HepG2 (cell line): ENCODE results near the gene PDXDC1. TPM values are rescaled to one million over a fixed set of nuclear protein-coding genes. Genes with fewer than 3 reads are reported as not detected.
A peak's percentile ranks its signal among the peaks of the same experiment; 100 is the strongest.

Experiments used
- DMAP1 ChIP-seq: IDR thresholded peaks from 2 replicates; pipeline ENCODE4 v1.6.1; 2016
- ESRRA ChIP-seq: sonication (generic); formaldehyde crosslinking; IDR thresholded peaks from 2 replicates; pipeline ENCODE4 v1.5.1; 2020; ENCODE audit warnings: mild to moderate bottlenecking, low read depth, missing genetic modification reagents
- HIVEP1 ChIP-seq: sonication (generic); formaldehyde crosslinking; IDR thresholded peaks from 2 replicates; pipeline ENCODE4 v1.4.0; 2020; ENCODE audit warnings: mild to moderate bottlenecking, missing genetic modification reagents
- HNRNPL ChIP-seq: fragments of 200-400 bp; formaldehyde crosslinking; IDR thresholded peaks from 2 replicates; pipeline ENCODE4 v1.6.1; 2017; ENCODE audit warnings: mild to moderate bottlenecking, low read depth, low read length
- POGK ChIP-seq: sonication (generic); formaldehyde crosslinking; conservative IDR thresholded peaks from 2 replicates; pipeline ENCODE4 v1.8.0; 2022; ENCODE audit warnings: mild to moderate bottlenecking, moderate library complexity, missing genetic modification reagents
- REST ChIP-seq, 2 experiments: IDR thresholded peaks; 2 replicates each; pipeline ENCODE4 v1.6.1; 2011 to 2012; ENCODE audit warnings: low read length in 2 of 2, borderline replicate concordance in 1 of 2, low read depth in 1 of 2, mild to moderate bottlenecking in 1 of 2, moderate library complexity in 1 of 2
- SIX1 ChIP-seq: sonication (generic); formaldehyde crosslinking; IDR thresholded peaks from 2 replicates; pipeline ENCODE4 v1.4.0; 2020; ENCODE audit warnings: missing genetic modification reagents, borderline replicate concordance
- STAT6 ChIP-seq: sonication (generic); formaldehyde crosslinking; IDR thresholded peaks from 2 replicates; pipeline ENCODE4 v1.4.0; 2020; ENCODE audit warnings: missing genetic modification reagents, mild to moderate bottlenecking, borderline replicate concordance
- ZBTB21 ChIP-seq: sonication (generic); formaldehyde crosslinking; IDR thresholded peaks from 2 replicates; pipeline ENCODE4 v1.4.0; 2020; ENCODE audit warnings: missing genetic modification reagents
- ZFYVE20 ChIP-seq: sonication (generic); formaldehyde crosslinking; IDR thresholded peaks from 2 replicates; pipeline ENCODE4 v1.8.0; 2023; ENCODE audit warnings: low read depth, mild to moderate bottlenecking, moderate library complexity, missing genetic modification reagents, borderline replicate concordance
- ZNF160 ChIP-seq: sonication (generic); formaldehyde crosslinking; IDR thresholded peaks from 2 replicates; pipeline ENCODE4 v1.8.0; 2022; ENCODE audit warnings: mild to moderate bottlenecking, inconsistent platforms, missing genetic modification reagents
- ZNF280D ChIP-seq: sonication (generic); formaldehyde crosslinking; IDR thresholded peaks from 2 replicates; pipeline ENCODE4 v1.5.1; 2020; ENCODE audit warnings: mild to moderate bottlenecking, missing genetic modification reagents
- ZNF337 ChIP-seq: sonication (generic); formaldehyde crosslinking; IDR thresholded peaks from 2 replicates; pipeline ENCODE4 v1.5.1; 2020; ENCODE audit warnings: missing genetic modification reagents, low read depth, mild to moderate bottlenecking, borderline replicate concordance
- ZNF775 ChIP-seq: sonication (generic); formaldehyde crosslinking; IDR thresholded peaks from 2 replicates; pipeline ENCODE4 v1.4.0; 2020; ENCODE audit warnings: missing genetic modification reagents, mild to moderate bottlenecking, moderate library complexity, borderline replicate concordance
- ZSCAN31 ChIP-seq: sonication (generic); formaldehyde crosslinking; IDR thresholded peaks from 2 replicates; pipeline ENCODE4 v1.5.0; 2020; ENCODE audit warnings: low read depth, mild to moderate bottlenecking, missing genetic modification reagents
- polyA plus RNA-seq, 8 experiments: library from polyadenylated mRNA; depleted of rRNA in 3 of 8; stranded (reverse) in 7 of 8; unstranded in 1 of 8; fragments of >200 nt; fragmentation: Illumina TruSeq in 4 of 8; extraction: Trizol in 4 of 8; gene quantifications; 2 replicates each; pipeline versions ENCODE4 v1.2.1 to v1.2.3, GENCODE V29; 2011 to 2016; ENCODE audit warnings: low read depth in 4 of 8, missing spikeins in 1 of 8, mixed read lengths in 1 of 8; ENCODE audit not compliant: insufficient read depth in 1 of 8
- total RNA-seq, 5 experiments: library from RNA; depleted of rRNA; stranded (reverse); fragments of >200 nt; fragmentation: Illumina TruSeq; extraction: Trizol; gene quantifications; 2 replicates each; pipeline ENCODE4 v1.2.3, GENCODE V29; 2016; ENCODE audit warnings: low read depth in 1 of 5

The PDXDC1 gene
- total and polyA plus RNA-seq, 2 of the 13 experiments (the other 11 are each of a cell fraction or from before 2014, with no cell fraction given), result 133 to 169 TPM

- peak; percentile 96 for TF ChIP-seq ZSCAN31
- peak; percentile 88; the same call in 1 of the 2 replicates for TF ChIP-seq ZFYVE20
- TF ChIP-seq POGK, result peak; percentile 85; the same call in 1 of the 2 replicates
- TF ChIP-seq ZBTB21 (CRISPR knock-in tag), result peak; percentile 38; the same call in 1 of the 2 replicates
- peak; percentile 99 for TF ChIP-seq DMAP1 (CRISPR knock-in tag)
- peak; percentile 96 for TF ChIP-seq ZNF160 (CRISPR knock-in tag)
- peak in 1 of 2 experiments; percentile 51; a peak in 1 of 4 replicates for TF ChIP-seq REST (IDR thresholded peaks at IDR 0.05; ENCODE audit: borderline replicate concordance in 1 of 2, low read depth in 1 of 2, low read length in 2 of 2)
- peak; percentile 72; the same call in 1 of the 2 replicates for TF ChIP-seq STAT6 (CRISPR knock-in tag)
- peak; percentile 67; the same call in 1 of the 2 replicates for TF ChIP-seq HNRNPL
- TF ChIP-seq ZNF337 (CRISPR knock-in tag), result peak; percentile 66; the same call in 1 of the 2 replicates
- peak; percentile 84; the same call in 1 of the 2 replicates for TF ChIP-seq ZNF775
- peak; percentile 80 for TF ChIP-seq ESRRA (CRISPR knock-in tag)
- peak; percentile 68; the same call in 1 of the 2 replicates for TF ChIP-seq ZNF280D (CRISPR knock-in tag)
- peak; percentile 81 for TF ChIP-seq HIVEP1 (CRISPR knock-in tag)
- 0 out of 2 replicates have a peak, but pooled peaks have one; percentile 31 for TF ChIP-seq SIX1 (CRISPR knock-in tag)
These were observed 119.4 kb downstream of the PDXDC1 start, which contains the start of gene RRN3 (continued) for GRCh38 chr16:15093955-15094827.
